ENCODE results near the gene CCDC6. TPM values are rescaled to one million over a fixed set of nuclear protein-coding genes. Genes with fewer than 3 reads are reported as not detected.
"Not testable (repeated sequence)": the region's sequence is repeated elsewhere in the genome, so short reads cannot be mapped to it uniquely, and the experiment has no call there.

CCDC6 gene
- total RNA-seq, result 10 to 100 TPM; 20.1 to 30.6 (median 24.1) TPM

DNA sequence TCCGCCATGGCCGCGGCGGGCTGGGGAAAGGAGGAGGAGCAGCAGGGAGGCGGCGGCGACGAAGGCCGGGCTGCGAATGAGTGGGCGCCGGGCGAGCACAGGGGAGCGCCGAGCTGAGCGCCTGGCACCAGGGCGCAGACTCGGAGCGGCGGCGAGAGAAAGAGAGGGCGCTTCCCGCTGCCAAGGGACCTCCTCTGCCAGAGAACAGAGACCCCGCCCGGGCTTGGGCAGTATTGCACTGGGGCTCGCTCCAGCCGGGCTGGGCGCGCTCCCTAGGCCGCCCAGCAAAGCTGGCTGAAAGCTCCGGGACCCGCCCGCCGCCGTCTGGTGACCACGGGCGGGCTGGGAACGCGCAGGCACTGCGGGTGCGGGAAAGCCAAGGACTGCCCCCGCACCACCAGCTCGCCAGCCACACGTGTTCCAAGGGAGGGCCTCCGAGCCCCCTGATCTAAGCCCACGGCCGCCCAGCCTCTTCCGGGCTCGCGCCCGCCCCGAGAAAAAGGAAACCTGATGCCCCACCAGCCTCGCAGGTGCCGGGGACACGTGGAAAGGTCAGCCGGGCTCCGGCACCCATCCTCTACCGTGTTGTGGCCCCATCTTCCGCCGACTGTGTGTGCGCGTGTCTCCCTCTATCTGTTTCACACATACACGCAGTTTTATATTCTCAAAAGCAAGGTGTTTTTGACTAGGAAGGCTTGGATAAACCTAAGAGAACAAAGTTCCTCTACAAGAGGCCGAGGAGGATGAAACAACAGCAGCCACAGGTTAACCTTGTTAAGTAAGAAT, at the start of gene CCDC6:
Gene CCDC6 (minus strand): TSS at position 140 of the 786 bp plus-strand sequence. CDS start 132 bp downstream, at position 8.
- H3K4me1 ChIP-seq, result peaks cover 0 to 51% (median 24%) of the 10 kb centered on the region in 4 donors
- H3K9me3 ChIP-seq, result no peaks in the 10 kb centered on the region
- WGBS, 2 donors, result 0 to 1% methylated on average over 23 to 44 of the region's 64 CpGs
- H3K27ac ChIP-seq, result peak within 1 kb of the TSS; percentile 87 to 95 (median 92)
- H3K36me3 ChIP-seq, result no peaks in the 10 kb centered on the region
- TF ChIP-seq, protein P1, sequence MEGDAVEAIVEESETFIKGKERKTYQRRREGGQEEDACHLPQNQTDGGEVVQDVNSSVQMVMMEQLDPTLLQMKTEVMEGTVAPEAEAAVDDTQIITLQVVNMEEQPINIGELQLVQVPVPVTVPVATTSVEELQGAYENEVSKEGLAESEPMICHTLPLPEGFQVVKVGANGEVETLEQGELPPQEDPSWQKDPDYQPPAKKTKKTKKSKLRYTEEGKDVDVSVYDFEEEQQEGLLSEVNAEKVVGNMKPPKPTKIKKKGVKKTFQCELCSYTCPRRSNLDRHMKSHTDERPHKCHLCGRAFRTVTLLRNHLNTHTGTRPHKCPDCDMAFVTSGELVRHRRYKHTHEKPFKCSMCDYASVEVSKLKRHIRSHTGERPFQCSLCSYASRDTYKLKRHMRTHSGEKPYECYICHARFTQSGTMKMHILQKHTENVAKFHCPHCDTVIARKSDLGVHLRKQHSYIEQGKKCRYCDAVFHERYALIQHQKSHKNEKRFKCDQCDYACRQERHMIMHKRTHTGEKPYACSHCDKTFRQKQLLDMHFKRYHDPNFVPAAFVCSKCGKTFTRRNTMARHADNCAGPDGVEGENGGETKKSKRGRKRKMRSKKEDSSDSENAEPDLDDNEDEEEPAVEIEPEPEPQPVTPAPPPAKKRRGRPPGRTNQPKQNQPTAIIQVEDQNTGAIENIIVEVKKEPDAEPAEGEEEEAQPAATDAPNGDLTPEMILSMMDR (IDR thresholded peaks at IDR 0.05), result peak; percentile 71 to 94 (median 86)
- peak; percentile 64 to 82 for TF ChIP-seq POLR2A (IDR thresholded peaks at IDR 0.05)
- TF ChIP-seq EP300 (IDR thresholded peaks at IDR 0.05), result peak; percentile 24 to 91
- H3K27me3 ChIP-seq, result no peaks in the 10 kb centered on the region
- peak; percentile 78 to 86 for DNase-seq (ENCODE audit: low spot score in 2 of 2)
- H3K4me3 ChIP-seq, result peak within 1 kb of the TSS; percentile 69 to 98 (median 96)

DNA sequence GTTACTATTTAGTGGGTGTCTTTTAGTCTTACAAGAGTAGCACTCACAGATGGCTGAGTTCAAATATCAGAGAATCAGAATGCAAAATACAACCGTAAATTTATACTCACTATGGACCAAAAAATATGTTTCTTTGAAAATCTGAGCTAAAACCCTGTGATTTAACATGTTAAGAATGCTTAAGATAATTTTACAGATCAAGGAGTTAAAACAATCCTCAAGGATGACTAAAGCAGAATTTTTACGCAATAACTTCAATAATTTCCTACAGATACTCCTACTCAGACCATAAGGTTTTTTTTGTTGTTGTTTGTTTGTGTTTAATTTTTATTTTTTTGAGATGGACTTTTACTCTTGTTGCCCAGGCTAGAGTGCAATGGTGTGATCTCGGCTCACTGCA, 47.9 kb upstream of the CCDC6 start:
- TF ChIP-seq, protein P1 (IDR thresholded peaks at IDR 0.05), result no peak
- TF ChIP-seq EP300 (IDR thresholded peaks at IDR 0.05) (no peak), POLR2A (IDR thresholded peaks at IDR 0.05) (no peak)
- Histone ChIP-seq H3K27ac (no peak overlapping the region), H3K4me3 (no peak overlapping the region), H3K27me3 (no peaks in the 10 kb centered on the region), H3K4me1 (no peaks in the 10 kb centered on the region), H3K9me3 (no peaks in the 10 kb centered on the region), H3K36me3 (no peaks in the 10 kb centered on the region)
- no peak for DNase-seq (ENCODE audit: low spot score in 2 of 2)
- WGBS, 2 donors, result 69 to 73% methylated on average over 3 of the region's 3 CpGs

DNA sequence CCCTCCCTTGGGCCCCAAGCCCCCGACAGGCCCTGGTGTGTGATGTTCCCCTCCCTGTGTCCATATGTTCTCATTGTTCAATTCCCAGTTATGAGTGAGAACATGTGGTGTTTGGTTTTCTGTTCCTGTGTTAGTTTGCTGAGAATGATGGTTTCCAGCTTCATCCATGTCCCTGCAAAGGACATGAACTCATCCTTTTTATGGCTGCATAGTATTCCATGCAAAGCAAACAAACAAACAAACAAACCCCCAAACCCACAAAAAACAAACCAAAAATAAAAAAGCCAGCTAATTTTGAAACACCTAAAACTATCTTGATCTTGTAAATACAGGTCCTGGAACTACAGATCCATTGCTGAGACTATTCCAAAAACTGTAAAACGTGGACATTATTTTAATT, 47.4 kb upstream of the CCDC6 start:
- H3K4me3 ChIP-seq; H3K4me1 ChIP-seq; DNase-seq (ENCODE audit: low spot score in 2 of 2); H3K9me3 ChIP-seq; H3K36me3 ChIP-seq; H3K27me3 ChIP-seq; H3K27ac ChIP-seq: not testable (repeated sequence)
- WGBS, 2 donors, result 84 to 86% methylated on average over 2 of the region's 2 CpGs

DNA sequence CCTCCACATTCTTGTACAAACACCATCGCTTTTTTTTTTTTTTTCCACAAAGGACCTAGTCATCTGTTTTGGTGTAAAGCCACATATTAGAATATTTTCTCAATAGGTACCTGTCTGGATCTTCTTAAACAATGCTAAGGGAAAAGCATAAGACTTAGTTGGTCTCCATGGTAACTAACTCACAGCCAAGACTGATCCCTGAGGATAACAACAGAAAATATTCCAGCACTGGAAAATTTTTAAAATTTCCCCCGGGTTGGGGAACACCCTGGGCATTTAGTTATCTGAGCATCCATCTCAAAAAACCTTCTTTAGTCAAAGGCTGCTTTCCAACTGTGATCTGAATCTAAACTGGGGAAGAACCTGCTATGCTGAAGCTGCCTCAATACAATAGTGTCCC, 43.7 kb upstream of the CCDC6 start:
- Histone ChIP-seq H3K27ac (no peak overlapping the region), H3K4me3 (no peak overlapping the region), H3K36me3 (no peaks in the 10 kb centered on the region), H3K9me3 (no peaks in the 10 kb centered on the region), H3K27me3 (no peaks in the 10 kb centered on the region), H3K4me1 (no peaks in the 10 kb centered on the region)
- 53 to 72% methylated on average over 2 of the region's 2 CpGs for WGBS, 2 donors
- no peak for DNase-seq (ENCODE audit: low spot score in 2 of 2)
- TF ChIP-seq EP300 (IDR thresholded peaks at IDR 0.05), result no peak
- no peak for TF ChIP-seq POLR2A (IDR thresholded peaks at IDR 0.05)
- TF ChIP-seq, protein P1 (IDR thresholded peaks at IDR 0.05), result no peak

DNA sequence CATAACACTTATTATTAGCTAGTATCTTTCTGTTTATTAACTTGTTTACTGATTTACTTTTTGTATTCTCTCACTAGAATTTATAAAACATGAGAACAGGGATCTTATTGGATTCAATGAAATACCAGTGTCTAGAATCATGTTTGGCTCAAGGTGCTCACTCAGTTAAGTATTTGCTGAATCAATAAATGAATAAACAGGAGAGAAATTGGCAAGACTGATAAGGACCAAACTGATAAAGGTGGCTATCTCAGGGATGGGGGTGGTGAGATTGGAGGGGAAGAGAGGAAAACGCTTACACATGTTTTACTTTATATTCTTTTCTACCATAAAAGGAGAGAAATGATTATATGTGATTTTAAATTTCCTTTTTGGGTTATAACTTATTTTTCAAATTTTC, 43.3 kb upstream of the CCDC6 start:
- WGBS, 2 donors, result 85 to 88% methylated on average over 1 of the region's 1 CpG

DNA sequence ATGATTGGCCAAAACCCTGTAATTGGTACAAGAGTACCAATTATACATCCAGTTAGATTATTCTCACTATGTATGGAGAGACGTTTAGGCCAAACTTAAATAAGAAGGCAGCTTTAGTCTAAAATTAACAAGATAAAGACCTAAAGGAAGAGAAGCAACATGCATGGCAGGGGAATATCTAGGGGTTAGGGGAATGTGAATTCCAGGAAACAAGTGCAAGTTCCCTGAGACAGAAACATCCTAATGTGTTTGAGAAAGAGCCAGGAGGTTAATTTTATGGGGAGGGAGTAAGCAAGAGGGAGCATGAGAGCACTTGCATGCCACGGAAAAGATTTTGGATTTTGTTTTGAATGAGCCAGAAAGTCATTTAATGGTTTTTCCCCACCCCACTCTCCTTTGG, 39.6 kb upstream of the CCDC6 start:
- Histone ChIP-seq H3K27ac (no peak overlapping the region), H3K9me3 (no peaks in the 10 kb centered on the region), H3K36me3 (no peaks in the 10 kb centered on the region), H3K4me1 (no peaks in the 10 kb centered on the region), H3K27me3 (no peaks in the 10 kb centered on the region), H3K4me3 (no peak overlapping the region)
- 25 to 32% methylated on average over 2 of the region's 2 CpGs for WGBS, 2 donors
- no peak for DNase-seq (ENCODE audit: low spot score in 2 of 2)
- TF ChIP-seq POLR2A (IDR thresholded peaks at IDR 0.05) (no peak), EP300 (IDR thresholded peaks at IDR 0.05) (no peak)
- TF ChIP-seq, protein P1 (IDR thresholded peaks at IDR 0.05), result no peak

More for the DNA sequence above, 43.3 kb upstream of the CCDC6 start:
- no peak for TF ChIP-seq POLR2A (IDR thresholded peaks at IDR 0.05)
- H3K27me3 ChIP-seq, result no peaks in the 10 kb centered on the region
- no peak overlapping the region for H3K27ac ChIP-seq
- H3K4me1 ChIP-seq, result no peaks in the 10 kb centered on the region
- H3K9me3 ChIP-seq, result no peaks in the 10 kb centered on the region
- no peak overlapping the region for H3K4me3 ChIP-seq
- DNase-seq (ENCODE audit: low spot score in 2 of 2), result no peak
- no peaks in the 10 kb centered on the region for H3K36me3 ChIP-seq
